GM12878 (cell line): ENCODE measurements around the gene CYBC1. TPM values are rescaled to one million over a fixed set of nuclear protein-coding genes. Genes with fewer than 3 reads are reported as not detected.
A peak's percentile ranks its signal among the peaks of the same experiment; 100 is the strongest.

Source experiments
- BHLHE40 ChIP-seq, 2 experiments: fragments of 450-650 bp in 1 of 2; IDR thresholded peaks; 2 replicates each; pipeline ENCODE4 v1.6.1; 2011 to 2017; ENCODE audit warnings: low read depth in 2 of 2, borderline replicate concordance in 1 of 2, improper control_type of control experiment in 1 of 2, low read length in 1 of 2, mild to moderate bottlenecking in 1 of 2
- BMI1 ChIP-seq: fragments of 450-650 bp; IDR thresholded peaks from 2 replicates; pipeline ENCODE4 v1.6.1; 2016; ENCODE audit warnings: mild to moderate bottlenecking, moderate library complexity, borderline replicate concordance
- CHD2 ChIP-seq: IDR thresholded peaks from 2 replicates; pipeline ENCODE4 v1.6.1; 2011; ENCODE audit warnings: low read depth, low read length, improper control_type of control experiment, borderline replicate concordance
- E2F4 ChIP-seq: IDR thresholded peaks from 2 replicates; pipeline ENCODE4 v1.6.1; 2012; ENCODE audit warnings: low read depth, low read length, improper control_type of control experiment
- ELK1 ChIP-seq: IDR thresholded peaks from 2 replicates; pipeline ENCODE4 v1.6.1; 2012; ENCODE audit warnings: low read depth, low read length, improper control_type of control experiment
- EP300 ChIP-seq, 2 experiments: fragments of 150-350 bp in 1 of 2; IDR thresholded peaks; 2 replicates each; pipeline ENCODE4 v1.6.1; 2011 to 2012; ENCODE audit warnings: low read depth in 2 of 2, low read length in 2 of 2, borderline replicate concordance in 1 of 2, improper control_type of control experiment in 1 of 2, inconsistent platforms in 1 of 2; ENCODE audit not compliant: control insufficient read depth in 1 of 2
- GATAD2B ChIP-seq: fragments of 450-650 bp; conservative IDR thresholded peaks from 2 replicates; pipeline ENCODE4 v1.6.1; 2017; ENCODE audit warnings: low read depth, mild to moderate bottlenecking, moderate library complexity
- IKZF1 ChIP-seq: fragments of 450-650 bp; conservative IDR thresholded peaks from 2 replicates; pipeline ENCODE4 v1.6.1; 2017; ENCODE audit warnings: antibody characterized with exemption, mild to moderate bottlenecking
- JUNB ChIP-seq: IDR thresholded peaks from 2 replicates; pipeline ENCODE4 v1.6.1; 2016; ENCODE audit warnings: antibody characterized with exemption, mild to moderate bottlenecking
- KLF5 ChIP-seq: fragments of 450-650 bp; IDR thresholded peaks from 2 replicates; pipeline ENCODE4 v1.6.1; 2014; ENCODE audit warnings: mild to moderate bottlenecking; ENCODE audit not compliant: partially characterized antibody
- MEF2B ChIP-seq: fragments of 450-650 bp; IDR thresholded peaks from 2 replicates; pipeline ENCODE4 v1.6.1; 2018; ENCODE audit warnings: mild to moderate bottlenecking, moderate library complexity; ENCODE audit not compliant: partially characterized antibody, poor library complexity, severe bottlenecking
- MTA2 ChIP-seq: fragments of 450-650 bp; IDR thresholded peaks from 2 replicates; pipeline ENCODE4 v1.6.1; 2016; ENCODE audit warnings: low read depth, mild to moderate bottlenecking, moderate library complexity
- NRF1 ChIP-seq: conservative IDR thresholded peaks from 2 replicates; pipeline ENCODE4 v1.6.1; 2011; ENCODE audit warnings: mild to moderate bottlenecking, low read depth, low read length, improper control_type of control experiment
- POLR2AphosphoS5 ChIP-seq: IDR thresholded peaks from 2 replicates; pipeline ENCODE4 v1.6.1; 2011; ENCODE audit warnings: mild to moderate bottlenecking, low read length, inconsistent platforms
- RAD51 ChIP-seq: fragments of 450-650 bp; IDR thresholded peaks from 2 replicates; pipeline ENCODE4 v1.6.1; 2016; ENCODE audit warnings: moderate library complexity, mild to moderate bottlenecking, inconsistent platforms
- RUNX3 ChIP-seq: IDR thresholded peaks from 2 replicates; pipeline ENCODE4 v1.6.1; 2012; ENCODE audit warnings: low read length, inconsistent platforms
- SIX5 ChIP-seq: IDR thresholded peaks from 2 replicates; pipeline ENCODE4 v1.6.1; 2011; ENCODE audit warnings: mild to moderate bottlenecking, low read depth, low read length, moderate library complexity; ENCODE audit not compliant: severe bottlenecking
- SKIL ChIP-seq: fragments of 450-650 bp; IDR thresholded peaks from 2 replicates; pipeline ENCODE4 v1.6.1; 2017; ENCODE audit warnings: mild to moderate bottlenecking, low read depth, inconsistent platforms; ENCODE audit not compliant: poor library complexity, severe bottlenecking
- SMAD1 ChIP-seq: fragments of 450-650 bp; IDR thresholded peaks from 2 replicates; pipeline ENCODE4 v1.6.1; 2018; ENCODE audit warnings: mild to moderate bottlenecking, low read depth; ENCODE audit not compliant: partially characterized antibody
- SP1 ChIP-seq: IDR thresholded peaks from one replicate; pipeline ENCODE4 v1.6.1; 2011; ENCODE audit warnings: low read depth, low read length
- SREBF1 ChIP-seq: IDR thresholded peaks from 2 replicates; pipeline ENCODE4 v1.6.1; 2012; ENCODE audit warnings: mild to moderate bottlenecking, low read length
- SRF ChIP-seq, 2 experiments: IDR thresholded peaks; 2 replicates each; pipeline ENCODE4 v1.6.1; 2011; ENCODE audit warnings: low read depth in 2 of 2, low read length in 2 of 2, mild to moderate bottlenecking in 1 of 2, moderate library complexity in 1 of 2
- SUPT20H ChIP-seq: IDR thresholded peaks from 2 replicates; pipeline ENCODE4 v1.6.1; 2011; ENCODE audit warnings: low read depth, mild to moderate bottlenecking, low read length, moderate library complexity, borderline replicate concordance; ENCODE audit not compliant: control insufficient read depth
- TARDBP ChIP-seq: IDR thresholded peaks from 2 replicates; pipeline ENCODE4 v1.6.1; 2016; ENCODE audit warnings: borderline replicate concordance
- ZBED1 ChIP-seq: IDR thresholded peaks from 2 replicates; pipeline ENCODE4 v1.6.1; 2016; ENCODE audit warnings: borderline replicate concordance
- ZNF207 ChIP-seq: fragments of 450-650 bp; IDR thresholded peaks from 2 replicates; pipeline ENCODE4 v1.6.1; 2014; ENCODE audit warnings: antibody characterized with exemption, mild to moderate bottlenecking, borderline replicate concordance
- ZZZ3 ChIP-seq: IDR thresholded peaks from 2 replicates; pipeline ENCODE4 v1.6.1; 2011; ENCODE audit warnings: low read depth; ENCODE audit not compliant: control insufficient read depth, insufficient read length
- polyA plus RNA-seq, 11 experiments: library from polyadenylated mRNA; depleted of rRNA in 4 of 11; unstranded in 6 of 11; stranded (reverse) in 5 of 11; fragments of >200 nt; fragmentation: Nextera tagmentation in 4 of 11; fragmentation: Illumina TruSeq in 1 of 11; extraction: Ambion mirVana in 4 of 11; extraction: Trizol in 1 of 11; gene quantifications; 1 replicate in 1 of 11; 2 replicates in 10 of 11; pipeline versions ENCODE4 v1.2.1 to v1.2.3, GENCODE V29; 2011 to 2016; ENCODE audit warnings: inconsistent platforms in 2 of 11, missing spikeins in 2 of 11, low read depth in 1 of 11
- total RNA-seq, 4 experiments: library from RNA; depleted of rRNA in 3 of 4; stranded (reverse); fragments of >200 nt in 3 of 4; fragmentation: Illumina TruSeq in 1 of 4; extraction: Trizol in 1 of 4; gene quantifications; 2 replicates each; pipeline versions ENCODE4 v1.2.1 to v1.2.3, GENCODE V29; 2013 to 2021

The CYBC1 gene
- total and polyA plus RNA-seq, 10 of the 15 experiments (the other 5 are each of a cell fraction or from before 2014, with no cell fraction given), result 4.2 to 162 (median 133) TPM

GRCh38 chr17:82449131-82449882 lies 1.2 kb downstream of the CYBC1 start (continued):
- TF ChIP-seq KLF5 (peak; percentile 82), SMAD1 (peak; percentile 78), BMI1 (no peak), RUNX3 (peak; percentile 86), IKZF1 (peak; percentile 88), SP1 (peak; percentile 53), CHD2 (peak; percentile 59; the same call in 1 of the 2 replicates), GATAD2B (peak; percentile 90), SIX5 (peak; percentile 5), SKIL (peak; percentile 73), SREBF1 (no peak), ELK1 (peak; percentile 54), SUPT20H (no peak), MTA2 (peak; percentile 79), TARDBP (peak; percentile 84; the same call in 1 of the 2 replicates), BHLHE40 (IDR thresholded peaks at IDR 0.05; ENCODE audit: borderline replicate concordance in 1 of 2, low read depth in 2 of 2, low read length in 1 of 2) (peak; percentile 86 to 92), POLR2AphosphoS5 (peak; percentile 95), JUNB (peak; percentile 26; the same call in 1 of the 2 replicates), ZNF207 (peak; percentile 76; the same call in 1 of the 2 replicates), ZZZ3 (no peak), NRF1 (no peak), E2F4 (no peak), RAD51 (no peak), SRF (IDR thresholded peaks at IDR 0.05; ENCODE audit: low read depth in 2 of 2, low read length in 2 of 2) (peak in 1 of 2 experiments; percentile 53; a peak in 1 of 4 replicates), MEF2B (peak; percentile 97), EP300 (IDR thresholded peaks at IDR 0.05; ENCODE audit: borderline replicate concordance in 1 of 2, control insufficient read depth in 1 of 2, low read depth in 2 of 2, low read length in 2 of 2) (peak; percentile 52 to 55; a peak in 3 of 4 replicates), ZBED1 (0 out of 2 replicates have a peak, but pooled peaks have one; percentile 45)
